Right cardiac atrium (tissue), 5 donors: ENCODE results near the gene USHBP1. TPM values are rescaled to one million over a fixed set of nuclear protein-coding genes. Genes with fewer than 3 reads are reported as not detected.
A peak's percentile ranks its signal among the peaks of the same experiment; 100 is the strongest.
"Not testable (repeated sequence)": the region's sequence is repeated elsewhere in the genome, so short reads cannot be mapped to it uniquely, and the experiment has no call there.

Source experiments
- ATAC-seq, 2 donors: fragments of 200-7000 bp; cut with Tn5 transposase; one replicate each; pipeline versions ENCODE4 v1.8.0 to v1.9.1; 2020; ENCODE audit warnings: moderate library complexity in 2 of 2, mild to moderate bottlenecking in 1 of 2
- DNase-seq, 3 donors: peaks; one replicate each; pipeline ENCODE4 v3.0.0-alpha.2; 2020
- H3K27ac ChIP-seq: one replicate; pipeline ENCODE4 v1.5.1; 2013; ENCODE audit warnings: mild to moderate bottlenecking, low read length, control low read depth, moderate library complexity
- H3K27me3 ChIP-seq: one replicate; pipeline ENCODE4 v1.6.1; 2013; ENCODE audit not compliant: control insufficient read depth, insufficient read depth
- H3K4me1 ChIP-seq: one replicate; pipeline ENCODE4 v1.6.1; 2013; ENCODE audit warnings: low read length; ENCODE audit not compliant: control insufficient read depth, insufficient read depth
- H3K4me3 ChIP-seq: one replicate; pipeline ENCODE4 v1.5.1; 2013; ENCODE audit warnings: low read length, control low read depth
- H3K9me3 ChIP-seq: one replicate; pipeline ENCODE4 v1.6.1; 2013; ENCODE audit warnings: low read length; ENCODE audit not compliant: control insufficient read depth
- WGBS: extraction: QIAGEN DNeasy Blood & Tissue Kit; methylation state at CpG from one replicate; pipeline ENCODE4 v1.1.7; 2013; 5-methylcytosine and 5-hydroxymethylcytosine counted together
- intact Hi-C, 4 donors: fragments of 100-400 bp; cut with DNase I; formaldehyde crosslinking; loops; one replicate each; pipeline versions ENCODE4 v1.11.0 to v1.14.0; 2022 to 2023
- polyA plus RNA-seq: library from polyadenylated mRNA; stranded (reverse); fragments of 200-250 nt; gene quantifications from one replicate; pipeline ENCODE4 v1.2.3, GENCODE V29; 2013
- total RNA-seq, 4 donors: library from RNA; stranded (reverse); fragmentation: NEBNext Ultra II Directional; extraction: Animal tissue kit (Norgen Biotek cat#: 25700); gene quantifications; one replicate each; pipeline ENCODE4 v1.2.1, GENCODE V29; 2021
- donor health status: healthy with polysubstance abuse.
- donor health status: DM: no; HTN: yes; CAD: no.
- donor health status: DM: no; HTN: no; CAD: no.
- donor health status: DM: no; HTN: yes; CAD: no; lungs with severe emphysema.
- donor health status: DM: yes; HTN: yes; CAD: no.

Gene USHBP1
- total and polyA plus RNA-seq, 5 donors = 2.7 to 10.1 (median 3.5) TPM

GRCh38 chr19:17281391-17282304 lies 17.1 kb upstream of the USHBP1 start, which contains the start of gene ANKLE1:
Gene ANKLE1, plus strand, starts transcription at chr19:17281901. Its CDS starts 20 bp downstream, at chr19:17281921.
- 6% methylated on average over 75 of the region's 75 CpGs for WGBS
- Histone ChIP-seq H3K4me1 (no peaks in the 10 kb centered on the region), H3K4me3 (peak within 1 kb of the TSS; percentile 34), H3K9me3 (no peaks in the 10 kb centered on the region), H3K27me3 (no peaks in the 10 kb centered on the region), H3K27ac (no peak within 1 kb of the TSS)
- peak in 2 of 3 donors; percentile 62 to 81 for DNase-seq
- ATAC-seq = peak; percentile 28 to 49
- intact Hi-C loops = loop anchor here (2.0 to 10.0 kb wide), 4 partner anchors 67 to 215 kb away; partner anchors contain the start of gene USE1 (in 1 of the 4)

GRCh38 chr19:17279436-17279835 lies 14.9 kb upstream of the USHBP1 start:
- WGBS = 76% methylated on average over 3 of the region's 3 CpGs

GRCh38 chr19:17275441-17276175 lies 11.1 kb upstream of the USHBP1 start:
- DNase-seq (no peak), ATAC-seq (no peak)
- WGBS = 91% methylated on average over 19 of the region's 19 CpGs
- H3K4me1 ChIP-seq = no peaks in the 10 kb centered on the region
- no peak overlapping the region for H3K27ac ChIP-seq
- intact Hi-C loops = no loop called here
- no peaks in the 10 kb centered on the region for H3K27me3 ChIP-seq
- H3K9me3 ChIP-seq = no peaks in the 10 kb centered on the region
- no peak overlapping the region for H3K4me3 ChIP-seq

More at GRCh38 chr19:17279436-17279835, 14.9 kb upstream of the USHBP1 start:
- Histone ChIP-seq H3K4me1 (no peaks in the 10 kb centered on the region), H3K9me3 (no peaks in the 10 kb centered on the region), H3K27me3 (no peaks in the 10 kb centered on the region), H3K4me3 (no peak overlapping the region), H3K27ac (no peak overlapping the region)
- intact Hi-C loops = no loop called here
- ATAC-seq (no peak), DNase-seq (no peak)

- ATAC-seq, H3K27me3 ChIP-seq, H3K4me3 ChIP-seq, H3K27ac ChIP-seq, H3K9me3 ChIP-seq, H3K4me1 ChIP-seq, DNase-seq, intact Hi-C loops: not testable (repeated sequence)
- 98% methylated on average over 3 of the region's 3 CpGs for WGBS
These were observed 10.3 kb upstream of the USHBP1 start for GRCh38 chr19:17274892-17275291.

- H3K4me1 ChIP-seq = peaks cover 4% of the 10 kb centered on the region
- ATAC-seq (no peak), DNase-seq (peak in 1 of 3 donors; percentile 41)
- WGBS = 90% methylated on average over 13 of the region's 13 CpGs
- no peaks in the 10 kb centered on the region for H3K27me3 ChIP-seq
- H3K9me3 ChIP-seq = no peaks in the 10 kb centered on the region
- H3K27ac ChIP-seq = no peak overlapping the region
- intact Hi-C loops = no loop called here
- no peak overlapping the region for H3K4me3 ChIP-seq
These were observed 4.2 kb upstream of the USHBP1 start for GRCh38 chr19:17268754-17269153.

- WGBS = under 1% methylated on average over 27 of the region's 27 CpGs
- DNase-seq = peak; percentile 94 to 97 (median 95)
- peaks cover 4% of the 10 kb centered on the region for H3K4me1 ChIP-seq
These were observed 2.6 kb upstream of the USHBP1 start, which contains the start of gene BABAM1 for GRCh38 chr19:17266975-17267788. Gene BABAM1, plus strand, starts transcription at chr19:17267443. Its CDS starts 1,364 bp downstream, at chr19:17268807.

GRCh38 chr19:17266589-17266974 lies 2.0 kb upstream of the USHBP1 start:
- Histone ChIP-seq H3K4me1 (peaks cover 4% of the 10 kb centered on the region), H3K4me3 (no peak overlapping the region), H3K9me3 (no peaks in the 10 kb centered on the region), H3K27ac (no peak overlapping the region), H3K27me3 (no peaks in the 10 kb centered on the region)
- WGBS = 72% methylated on average over 12 of the region's 12 CpGs
- no peak for ATAC-seq
- no peak for DNase-seq
- intact Hi-C loops = no loop called here

More at GRCh38 chr19:17266975-17267788, 2.6 kb upstream of the USHBP1 start, which contains the start of gene BABAM1:
- intact Hi-C loops = no loop called here
- H3K4me3 ChIP-seq = peak within 1 kb of the TSS; percentile 93
- no peaks in the 10 kb centered on the region for H3K9me3 ChIP-seq
- peak; percentile 97 for ATAC-seq
- peak within 1 kb of the TSS; percentile 65 for H3K27ac ChIP-seq
- no peaks in the 10 kb centered on the region for H3K27me3 ChIP-seq

GRCh38 chr19:17266026-17266425 lies 1.5 kb upstream of the USHBP1 start:
- H3K4me1 ChIP-seq = peaks cover 4% of the 10 kb centered on the region
- H3K9me3 ChIP-seq = no peaks in the 10 kb centered on the region
- no peaks in the 10 kb centered on the region for H3K27me3 ChIP-seq
- no peak overlapping the region for H3K27ac ChIP-seq
- intact Hi-C loops = no loop called here
- DNase-seq (no peak), ATAC-seq (no peak)
- no peak overlapping the region for H3K4me3 ChIP-seq
- 93% methylated on average over 7 of the region's 7 CpGs for WGBS

GRCh38 chr19:17263712-17264640 lies 569 bp downstream of the USHBP1 start:
- no peaks in the 10 kb centered on the region for H3K9me3 ChIP-seq
- WGBS = 65% methylated on average over 23 of the region's 23 CpGs
- no peak for ATAC-seq
- intact Hi-C loops = no loop called here
- H3K4me3 ChIP-seq = peak overlapping the region; percentile 53
- DNase-seq = peak in 1 of 3 donors; percentile 46
- H3K4me1 ChIP-seq = peaks cover 4% of the 10 kb centered on the region
- peak overlapping the region; percentile 86 for H3K27ac ChIP-seq
- H3K27me3 ChIP-seq = no peaks in the 10 kb centered on the region
